DLD1 (cell line): ENCODE data around the gene PTGES.

ENCODE experiments used
- in situ Hi-C: cut with HindIII; loops from 2 replicates; pipeline ENCODE4 v1.10.0; 2017; ENCODE audit warnings: low sequenced_read_pairs

Gene PTGES

GRCh38 chr9:129696944-129697655, 55.7 kb downstream of the PTGES start:
- in situ Hi-C loops = loop anchor here (10.0 kb wide), 1 partner anchor 152 kb away; no protein-coding TSS in a partner anchor

GRCh38 chr9:129695870-129696269, 57.0 kb downstream of the PTGES start:
- in situ Hi-C loops = loop anchor here (10.0 kb wide), 1 partner anchor 151 kb away; no protein-coding TSS in a partner anchor

GRCh38 chr9:129694243-129694646, 58.6 kb downstream of the PTGES start:
- in situ Hi-C loops = loop anchor here (10.0 kb wide), 1 partner anchor 149 kb away; no protein-coding TSS in a partner anchor

- in situ Hi-C loops = loop anchor here (10.0 kb wide), 1 partner anchor 149 kb away; no protein-coding TSS in a partner anchor
Measured at GRCh38 chr9:129693741-129694140, 59.1 kb downstream of the PTGES start.

GRCh38 chr9:129692534-129692933, 60.3 kb downstream of the PTGES start:
- in situ Hi-C loops = loop anchor here (10.0 kb wide), 1 partner anchor 148 kb away; no protein-coding TSS in a partner anchor
